OCI-M2 (cell line): Measurements from ENCODE around the gene UVRAG.

Experiments used
- DNase-seq: peaks from one replicate; lab custom pipeline; 2025; ENCODE audit not compliant: unreplicated experiment; lab: John Stamatoyannopoulos, UW

Gene UVRAG

GRCh38 chr11:76177250-76177686 is 362.3 kb downstream of the UVRAG start:
- no peak for DNase-seq

- no peak for DNase-seq
These were observed 364.1 kb downstream of the UVRAG start for GRCh38 chr11:76179147-76179546.

- no peak for DNase-seq
These were observed 366.4 kb downstream of the UVRAG start for GRCh38 chr11:76181371-76181770.

GRCh38 chr11:76184551-76184993 is 369.6 kb downstream of the UVRAG start:
- DNase-seq: peak; percentile 16

GRCh38 chr11:76185511-76185910 is 370.5 kb downstream of the UVRAG start:
- no peak for DNase-seq

- no peak for DNase-seq
These were observed 371.0 kb downstream of the UVRAG start for GRCh38 chr11:76185931-76186401.

GRCh38 chr11:76186776-76187279 is 371.8 kb downstream of the UVRAG start:
- no peak for DNase-seq

GRCh38 chr11:76188873-76189272 is 373.9 kb downstream of the UVRAG start:
- DNase-seq: no peak

- no peak for DNase-seq
These were observed 374.7 kb downstream of the UVRAG start for GRCh38 chr11:76189682-76190081.

GRCh38 chr11:76190376-76190775 is 375.4 kb downstream of the UVRAG start:
- no peak for DNase-seq
